B cell (primary cell): Measurements from ENCODE around the gene ZNF462. TPM values are rescaled to one million over a fixed set of nuclear protein-coding genes. Genes with fewer than 3 reads are reported as not detected.

Experiments
- ATAC-seq: fragments of 200-7000 bp; cut with Tn5 transposase; one replicate; pipeline ENCODE4 v1.10.0; 2021; ENCODE audit warnings: low read depth, mild to moderate bottlenecking, moderate number of reproducible peaks, moderate library complexity
- CTCF ChIA-PET: fragments of 350-600 bp; sonication (Branson Sonifier 250); formaldehyde crosslinking; loops from one replicate; lab custom pipeline; 2021; ENCODE audit warnings: antibody characterized with exemption, inconsistent platforms; lab: Charles Lee
- POLR2A ChIA-PET: fragments of 350-600 bp; sonication (Branson Sonifier 250); formaldehyde crosslinking; loops from one replicate; lab custom pipeline; 2021; ENCODE audit warnings: antibody characterized with exemption; lab: Charles Lee
- DNase-seq: peaks from one replicate; pipeline ENCODE4 v3.0.0; 2013
- H2AFZ ChIP-seq: 2 replicates; pipeline ENCODE4 v1.6.1; 2012; ENCODE audit warnings: mild to moderate bottlenecking, low read depth, low read length; ENCODE audit not compliant: insufficient read depth, poor library complexity, severe bottlenecking
- H3K27ac ChIP-seq, 2 donors: 1 replicate in 1 of 2; 2 replicates in 1 of 2; pipeline ENCODE4 v1.5.1; 2012 to 2013; ENCODE audit warnings: low read length in 2 of 2, mild to moderate bottlenecking in 2 of 2, moderate library complexity in 1 of 2
- H3K27me3 ChIP-seq, 4 experiments: fragments of 200-600 bp in 1 of 4; sonication (generic) in 1 of 4; replicated peaks in 1 of 4; 1 replicate in 2 of 4; 2 replicates in 2 of 4; pipeline versions ENCODE4 v1.6.1 to v1.7.0; 2013 to 2016; ENCODE audit warnings: low read length in 3 of 4, mild to moderate bottlenecking in 2 of 4, mixed read lengths in 1 of 4, moderate library complexity in 1 of 4; ENCODE audit not compliant: insufficient read depth in 4 of 4, control insufficient read depth in 3 of 4; ENCODE audit errors: control extremely low read depth in 1 of 4
- H3K36me3 ChIP-seq, 2 experiments: replicated peaks in 1 of 2; 1 replicate in 1 of 2; 2 replicates in 1 of 2; pipeline versions ENCODE4 v1.6.1 to v1.7.1; 2013; ENCODE audit warnings: low read length in 1 of 2; ENCODE audit not compliant: insufficient read depth in 2 of 2, control insufficient read depth in 1 of 2; ENCODE audit errors: control extremely low read depth in 1 of 2, extremely low read depth in 1 of 2
- H3K4me1 ChIP-seq, 2 donors: fragments of 200-600 bp in 1 of 2; sonication (generic) in 1 of 2; 1 replicate in 1 of 2; 2 replicates in 1 of 2; pipeline versions ENCODE4 v1.5.1 to v1.6.1; 2013 to 2017; ENCODE audit warnings: low read length in 2 of 2; ENCODE audit not compliant: control insufficient read depth in 2 of 2, insufficient read depth in 2 of 2
- H3K4me2 ChIP-seq: replicated peaks from 2 replicates; pipeline ENCODE3; 2012; ENCODE audit warnings: mild to moderate bottlenecking, low read depth, low read length; ENCODE audit not compliant: poor library complexity, severe bottlenecking
- H3K4me3 ChIP-seq, 5 experiments: fragments of 200-600 bp in 1 of 5; sonication (generic) in 1 of 5; 1 replicate in 3 of 5; 2 replicates in 2 of 5; pipeline versions ENCODE4 v1.5.1 to v1.7.0; 2011 to 2016; ENCODE audit warnings: low read length in 4 of 5, mild to moderate bottlenecking in 4 of 5, low read depth in 2 of 5, control low read depth in 1 of 5, moderate library complexity in 1 of 5; ENCODE audit not compliant: insufficient read depth in 1 of 5; ENCODE audit errors: control extremely low read depth in 1 of 5, extremely low read depth in 1 of 5
- H3K79me2 ChIP-seq: fragments of 200-600 bp; sonication (generic); one replicate; pipeline ENCODE4 v1.6.0; 2016; ENCODE audit warnings: low read length; ENCODE audit not compliant: control insufficient read depth, insufficient read depth
- H3K9ac ChIP-seq: fragments of 200-600 bp; sonication (generic); 2 replicates; pipeline ENCODE4 v1.6.1; 2017; ENCODE audit warnings: mild to moderate bottlenecking, low read length, moderate library complexity
- H3K9me3 ChIP-seq, 3 donors: one replicate each; pipeline versions ENCODE4 v1.6.1 to v1.7.1; 2013; ENCODE audit warnings: low read length in 2 of 3; ENCODE audit not compliant: control insufficient read depth in 2 of 3, insufficient read depth in 1 of 3; ENCODE audit errors: control extremely low read depth in 1 of 3
- H4K20me1 ChIP-seq: 2 replicates; pipeline ENCODE4 v1.6.0; 2012; ENCODE audit warnings: mild to moderate bottlenecking, low read length; ENCODE audit not compliant: insufficient read depth, control insufficient read depth, poor library complexity, severe bottlenecking
- H3K27ac Mint-ChIP-seq: one replicate; pipeline ENCODE4 v1.8.0; 2021; ENCODE audit warnings: mixed read lengths
- H3K27me3 Mint-ChIP-seq: one replicate; pipeline ENCODE4 v1.8.0; 2021; ENCODE audit warnings: mixed read lengths
- H3K4me1 Mint-ChIP-seq: one replicate; pipeline ENCODE4 v1.8.0; 2021; ENCODE audit warnings: mixed read lengths
- H3K4me3 Mint-ChIP-seq: one replicate; pipeline ENCODE4 v1.8.0; 2021; ENCODE audit warnings: mixed read lengths
- H3K9me3 Mint-ChIP-seq: one replicate; pipeline ENCODE4 v1.8.0; 2022; ENCODE audit warnings: mixed read lengths; ENCODE audit not compliant: insufficient read depth
- EZH2 ChIP-seq: IDR thresholded peaks from 2 replicates; pipeline ENCODE4 v1.6.1; 2012; ENCODE audit warnings: borderline replicate concordance, low read depth, mild to moderate bottlenecking, moderate library complexity, low read length; ENCODE audit not compliant: insufficient read depth, poor library complexity, severe bottlenecking
- WGBS: methylation state at CpG from one replicate; pipeline ENCODE4 v1.1.5; 2013; ENCODE audit warnings: missing lambda C conversion rate; ENCODE audit not compliant: insufficient coverage; 5-methylcytosine and 5-hydroxymethylcytosine counted together
- intact Hi-C: fragments of 100-400 bp; cut with micrococcal nuclease; formaldehyde crosslinking; loops from one replicate; pipeline ENCODE4 v1.10.0; 2022
- polyA plus RNA-seq: library from polyadenylated mRNA; depleted of rRNA; stranded (reverse); fragments of >200 nt; gene quantifications from 2 replicates; pipeline ENCODE4 v1.2.3, GENCODE V29; 2012
- total RNA-seq, 2 donors: library from RNA; stranded (reverse); fragments of 120-200 nt in 1 of 2; gene quantifications; 1 replicate in 1 of 2; 2 replicates in 1 of 2; pipeline versions ENCODE4 v1.2.3 to v1.2.4, GENCODE V29; 2013 to 2022
- TF ChIP-seq, protein P1 (sequence below): fragments of 200-600 bp; IDR thresholded peaks from one replicate; pipeline ENCODE4 v1.8.0; 2022; ENCODE audit warnings: antibody characterized with exemption, mild to moderate bottlenecking

The ZNF462 gene
- total and polyA plus RNA-seq, 2 donors (not counting 1 experiment from before 2014, with no cell fraction given), result not detected

DNA sequence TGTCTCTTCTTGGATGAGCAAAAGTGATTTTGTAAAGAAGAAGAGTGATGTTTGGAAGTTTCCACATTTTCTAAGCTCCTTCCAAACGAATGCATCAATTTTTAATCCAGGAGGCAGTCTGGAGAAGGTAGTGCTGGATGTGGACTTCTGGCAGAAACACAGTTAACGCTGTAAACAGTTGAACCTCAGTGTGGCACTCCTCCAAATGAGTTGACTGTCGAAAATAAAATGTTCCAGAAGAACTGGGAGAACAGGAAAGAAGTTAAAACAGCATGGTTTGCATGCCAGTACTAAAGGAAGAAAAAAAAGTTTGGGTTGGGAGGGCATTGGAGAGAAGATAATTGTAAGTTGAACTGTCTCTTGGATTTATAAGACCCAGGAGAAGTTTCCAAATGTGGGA lies 6.5 kb downstream of the ZNF462 start:
- Mint-ChIP-seq H3K27me3 (peaks cover 21% of the 10 kb centered on the region), H3K27ac (no peak overlapping the region), H3K4me1 (peaks cover 2% of the 10 kb centered on the region), H3K4me3 (no peak overlapping the region), H3K9me3 (no peaks in the 10 kb centered on the region)
- Histone ChIP-seq H3K27ac (no peak overlapping the region), H3K4me3 (no peak overlapping the region), H3K9ac (no peak overlapping the region), H2AFZ (no peak overlapping the region), H3K9me3 (no peaks in the 10 kb centered on the region), H4K20me1 (no peaks in the 10 kb centered on the region), H3K4me2 (no peak overlapping the region), H3K27me3 (peaks cover 0 to 8% (median 5%) of the 10 kb centered on the region in 4 experiments), H3K79me2 (no peaks in the 10 kb centered on the region), H3K4me1 (peaks cover 0 to 2% of the 10 kb centered on the region in 2 donors), H3K36me3 (no peaks in the 10 kb centered on the region)
- ATAC-seq, result no peak
- ChIA-PET CTCF (no interaction called here), POLR2A (no interaction called here)
- 51% methylated on average over 2 of the region's 3 CpGs for WGBS
- TF ChIP-seq EZH2, result no peak
- TF ChIP-seq, protein P1, sequence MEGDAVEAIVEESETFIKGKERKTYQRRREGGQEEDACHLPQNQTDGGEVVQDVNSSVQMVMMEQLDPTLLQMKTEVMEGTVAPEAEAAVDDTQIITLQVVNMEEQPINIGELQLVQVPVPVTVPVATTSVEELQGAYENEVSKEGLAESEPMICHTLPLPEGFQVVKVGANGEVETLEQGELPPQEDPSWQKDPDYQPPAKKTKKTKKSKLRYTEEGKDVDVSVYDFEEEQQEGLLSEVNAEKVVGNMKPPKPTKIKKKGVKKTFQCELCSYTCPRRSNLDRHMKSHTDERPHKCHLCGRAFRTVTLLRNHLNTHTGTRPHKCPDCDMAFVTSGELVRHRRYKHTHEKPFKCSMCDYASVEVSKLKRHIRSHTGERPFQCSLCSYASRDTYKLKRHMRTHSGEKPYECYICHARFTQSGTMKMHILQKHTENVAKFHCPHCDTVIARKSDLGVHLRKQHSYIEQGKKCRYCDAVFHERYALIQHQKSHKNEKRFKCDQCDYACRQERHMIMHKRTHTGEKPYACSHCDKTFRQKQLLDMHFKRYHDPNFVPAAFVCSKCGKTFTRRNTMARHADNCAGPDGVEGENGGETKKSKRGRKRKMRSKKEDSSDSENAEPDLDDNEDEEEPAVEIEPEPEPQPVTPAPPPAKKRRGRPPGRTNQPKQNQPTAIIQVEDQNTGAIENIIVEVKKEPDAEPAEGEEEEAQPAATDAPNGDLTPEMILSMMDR, result no peak
- intact Hi-C loops, result no loop called here
- no peak for DNase-seq

DNA sequence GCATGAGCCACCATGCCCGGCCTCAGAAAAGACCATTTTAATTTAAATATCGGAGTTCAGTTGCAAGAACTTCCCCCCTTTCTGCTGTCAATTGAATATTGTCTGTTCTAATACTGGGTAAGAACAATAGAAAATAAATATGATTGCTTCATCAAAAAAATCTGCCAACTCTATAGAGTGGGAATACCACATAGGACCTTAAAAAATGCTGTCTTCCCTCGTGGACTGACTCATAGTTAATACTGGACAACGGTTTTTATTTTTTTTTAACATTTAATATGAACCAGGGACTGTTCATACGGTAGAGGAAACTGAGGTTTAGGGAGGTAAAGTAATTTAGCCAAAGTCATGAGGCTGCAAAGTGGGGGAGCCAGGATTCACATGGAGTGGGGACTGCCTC lies 9.7 kb downstream of the ZNF462 start:
- Histone ChIP-seq H3K79me2 (no peaks in the 10 kb centered on the region), H2AFZ (no peak overlapping the region), H3K27ac (no peak overlapping the region), H3K27me3 (no peaks in the 10 kb centered on the region), H3K36me3 (no peaks in the 10 kb centered on the region), H4K20me1 (no peaks in the 10 kb centered on the region), H3K4me3 (no peak overlapping the region), H3K9ac (no peak overlapping the region), H3K4me1 (no peaks in the 10 kb centered on the region), H3K4me2 (no peak overlapping the region), H3K9me3 (no peaks in the 10 kb centered on the region)
- H3K9me3 Mint-ChIP-seq, result no peaks in the 10 kb centered on the region
- 100% methylated on average over 1 of the region's 5 CpGs for WGBS
- ATAC-seq (no peak), DNase-seq (no peak)
- intact Hi-C loops, result no loop called here
- H3K4me1 Mint-ChIP-seq, result no peaks in the 10 kb centered on the region
- TF ChIP-seq, protein P1, result no peak
- TF ChIP-seq EZH2, result no peak
- ChIA-PET POLR2A (no interaction called here), CTCF (no interaction called here)
- no peak overlapping the region for H3K27ac Mint-ChIP-seq
- H3K27me3 Mint-ChIP-seq, result peaks cover 2% of the 10 kb centered on the region
- H3K4me3 Mint-ChIP-seq, result no peak overlapping the region
